GM23338 (cell line): ENCODE measurements around the gene MAN1B1. TPM values are rescaled to one million over a fixed set of nuclear protein-coding genes. Genes with fewer than 3 reads are reported as not detected.

Experiments used
- ATAC-seq: fragments of 200-7000 bp; cut with Tn5 transposase; 3 replicates; pipeline ENCODE4 v1.9.1; 2020
- DNase-seq: peaks from one replicate; pipeline ENCODE4 v3.0.0-alpha.2; 2015; ENCODE audit warnings: low spot score
- H2AFZ ChIP-seq: fragments of 200-600 bp; sonication (generic); 2 replicates; pipeline ENCODE4 v1.8.0; 2016; ENCODE audit warnings: antibody characterized with exemption, mild to moderate bottlenecking, moderate library complexity
- H3F3A ChIP-seq: fragments of 200-600 bp; sonication (generic); replicated peaks from 2 replicates; pipeline ENCODE4 v1.8.0; 2017; ENCODE audit warnings: antibody characterized with exemption, mixed run types, low read depth
- H3K27ac ChIP-seq: fragments of 200-600 bp; sonication (generic); 2 replicates; pipeline ENCODE4 v1.6.1; 2016; ENCODE audit warnings: low read depth
- H3K27me3 ChIP-seq: fragments of 200-600 bp; sonication (generic); 2 replicates; pipeline ENCODE4 v1.8.0; 2016; ENCODE audit warnings: mild to moderate bottlenecking, mixed run types, moderate library complexity; ENCODE audit not compliant: insufficient read depth
- H3K36me3 ChIP-seq: fragments of 200-600 bp; sonication (generic); 2 replicates; pipeline ENCODE4 v1.8.0; 2016; ENCODE audit warnings: mild to moderate bottlenecking; ENCODE audit not compliant: insufficient read depth
- H3K4me1 ChIP-seq: fragments of 200-600 bp; sonication (generic); 2 replicates; pipeline ENCODE4 v1.8.0; 2016; ENCODE audit warnings: mild to moderate bottlenecking, moderate library complexity; ENCODE audit not compliant: insufficient read depth
- H3K4me2 ChIP-seq: fragments of 200-600 bp; sonication (generic); 2 replicates; pipeline ENCODE4 v1.7.1; 2017; ENCODE audit warnings: mixed run types
- H3K4me3 ChIP-seq: fragments of 200-600 bp; sonication (generic); 2 replicates; pipeline ENCODE4 v1.6.1; 2016; ENCODE audit warnings: mixed run types
- H3K79me2 ChIP-seq: fragments of 200-600 bp; sonication (generic); replicated peaks from 2 replicates; pipeline ENCODE4 v1.8.0; 2017; ENCODE audit warnings: mild to moderate bottlenecking; ENCODE audit not compliant: insufficient read depth
- H3K9me2 ChIP-seq: fragments of 200-600 bp; sonication (generic); 2 replicates; pipeline ENCODE4 v1.8.0; 2017; ENCODE audit not compliant: insufficient read depth
- H4K20me1 ChIP-seq: fragments of 200-600 bp; sonication (generic); replicated peaks from 2 replicates; pipeline ENCODE4 v1.8.0; 2017; ENCODE audit warnings: mild to moderate bottlenecking; ENCODE audit not compliant: insufficient read depth
- H3K27ac Mint-ChIP-seq: 2 replicates; pipeline ENCODE4 v1.8.0; 2020; ENCODE audit warnings: inconsistent platforms, mild to moderate bottlenecking, moderate library complexity, mixed read lengths
- H3K27me3 Mint-ChIP-seq: 3 replicates; pipeline ENCODE4 v1.8.0; 2022; ENCODE audit warnings: low read depth, mild to moderate bottlenecking, moderate library complexity, mixed read lengths, inconsistent platforms; ENCODE audit not compliant: insufficient read depth, poor library complexity
- H3K36me3 Mint-ChIP-seq: 3 replicates; pipeline ENCODE4 v1.8.0; 2021; ENCODE audit warnings: low read depth, mild to moderate bottlenecking, inconsistent platforms, moderate library complexity, mixed read lengths
- H3K4me1 Mint-ChIP-seq: 3 replicates; pipeline ENCODE4 v1.8.0; 2020; ENCODE audit warnings: mild to moderate bottlenecking, inconsistent platforms, mixed read lengths
- H3K4me3 Mint-ChIP-seq: 3 replicates; pipeline ENCODE4 v1.8.0; 2021; ENCODE audit warnings: moderate library complexity, mild to moderate bottlenecking, inconsistent platforms, mixed read lengths
- H3K9me3 Mint-ChIP-seq: 3 replicates; pipeline ENCODE4 v1.8.0; 2020; ENCODE audit warnings: moderate library complexity, mild to moderate bottlenecking, inconsistent platforms, mixed read lengths
- CREB1 ChIP-seq: fragments of 250-450 bp; sonication (Bioruptor Pico); IDR thresholded peaks from 2 replicates; pipeline ENCODE4 v1.5.0; 2020; ENCODE audit warnings: low read depth, mild to moderate bottlenecking, moderate library complexity
- EZH2 ChIP-seq: fragments of 200-600 bp; sonication (generic); IDR thresholded peaks from one replicate; pipeline ENCODE4 v1.8.0; 2017; ENCODE audit warnings: antibody characterized with exemption, mild to moderate bottlenecking, low read depth; ENCODE audit not compliant: unreplicated experiment
- JUNB ChIP-seq: IDR thresholded peaks from one replicate; pipeline ENCODE4 v1.6.1; 2016; ENCODE audit warnings: antibody characterized with exemption; ENCODE audit not compliant: unreplicated experiment
- NANOG ChIP-seq: IDR thresholded peaks from 2 replicates; pipeline ENCODE4 v1.6.1; 2016; ENCODE audit warnings: antibody characterized with exemption, borderline replicate concordance
- POLR2AphosphoS5 ChIP-seq: IDR thresholded peaks from 2 replicates; pipeline ENCODE4 v1.6.1; 2016; ENCODE audit warnings: antibody characterized with exemption, low read depth
- ZNF114 ChIP-seq: fragments of 250-450 bp; sonication (Bioruptor Pico); IDR thresholded peaks from 2 replicates; pipeline ENCODE4 v1.5.0; 2020; ENCODE audit warnings: mild to moderate bottlenecking, moderate library complexity
- long read RNA-seq: library from polyadenylated mRNA; unstranded; transcript quantifications from one replicate; pipeline ENCODE4 v2.0.0, GENCODE V29; 2020; ENCODE audit not compliant: unreplicated experiment
- polyA plus RNA-seq: library from polyadenylated mRNA; unstranded; fragments of >200 nt; fragmentation: Nextera tagmentation; extraction: Ambion mirVana; gene quantifications from 2 replicates; pipeline ENCODE4 v1.2.1, GENCODE V29; 2016
- total RNA-seq: library from RNA; depleted of rRNA; stranded (reverse); fragments of >200 nt; shearing (Covaris generic); gene quantifications from 2 replicates; pipeline ENCODE4 v1.2.3, GENCODE V29; 2014; rRNA removed
- TF ChIP-seq, protein P1 (sequence below), 2 experiments: fragments of 200-600 bp in 1 of 2; sonication (generic) in 1 of 2; conservative IDR thresholded peaks; 2 replicates each; pipeline versions ENCODE4 v1.5.1 to v1.6.1; 2016 to 2017; ENCODE audit warnings: antibody characterized with exemption in 2 of 2, low read depth in 2 of 2, mild to moderate bottlenecking in 2 of 2, moderate library complexity in 1 of 2
- TF ChIP-seq, protein P2 (sequence below): fragments of 250-450 bp; sonication (Bioruptor Pico); IDR thresholded peaks from 2 replicates; pipeline ENCODE4 v1.5.0; 2020; ENCODE audit warnings: mild to moderate bottlenecking, moderate library complexity

The MAN1B1 gene
- 35.7 and 39.9 TPM in 2 replicates for total RNA-seq
- polyA plus RNA-seq: 15.7 and 18.2 TPM in 2 replicates
- long read RNA-seq, transcript MAN1B1-202 (13 exons, 2,769 nt): major isoform, 17 of 22 reads
- long read RNA-seq, partial matches to known transcripts: 2 of 22 reads
- long read RNA-seq, other reads (novel, unspliced or antisense): 1 of 22 reads

- H3K27ac Mint-ChIP-seq: no peak within 1 kb of the TSS; the same call in none of the 2 replicates
- peaks cover 23% of the 10 kb centered on the region for H3K27me3 Mint-ChIP-seq
- Histone ChIP-seq H3K36me3 (no peaks in the 10 kb centered on the region), H3K79me2 (no peaks in the 10 kb centered on the region; the same call in 1 of the 2 replicates), H3K9me2 (no peaks in the 10 kb centered on the region), H3K4me2 (peak within 1 kb of the TSS; percentile 98), H3K27ac (no peak within 1 kb of the TSS), H3K4me1 (peaks cover 9% of the 10 kb centered on the region), H4K20me1 (no peaks in the 10 kb centered on the region; the same call in 1 of the 2 replicates), H3K27me3 (peaks cover 5% of the 10 kb centered on the region; the same call in 1 of the 2 replicates), H2AFZ (peak within 1 kb of the TSS; percentile 97), H3K4me3 (peak within 1 kb of the TSS; percentile 93), H3F3A (peaks cover 20% of the 10 kb centered on the region)
- peaks cover 15% of the 10 kb centered on the region for H3K4me1 Mint-ChIP-seq
- H3K9me3 Mint-ChIP-seq: peaks cover 4% of the 10 kb centered on the region; the same call in 1 of the 3 replicates
- TF ChIP-seq POLR2AphosphoS5 (peak; percentile 83), ZNF114 (no peak), CREB1 (CRISPR knock-in tag) (peak; percentile 82)
- peak within 1 kb of the TSS; percentile 92 for H3K4me3 Mint-ChIP-seq
- H3K36me3 Mint-ChIP-seq: peaks cover 9% of the 10 kb centered on the region; the same call in 1 of the 3 replicates
- peak; percentile 98 for DNase-seq
- ATAC-seq: peak; percentile 89
Observed at GRCh38 chr9:137086531-137087408, at the start of gene MAN1B1. Gene MAN1B1 (plus strand): TSS chr9:137086985. CDS start chr9:137087000, 15 bp downstream.

GRCh38 chr9:137037035-137037434 lies 49.8 kb upstream of the MAN1B1 start:
- H3K4me2 ChIP-seq: no peak overlapping the region
- no peaks in the 10 kb centered on the region for H4K20me1 ChIP-seq
- Mint-ChIP-seq H3K9me3 (no peaks in the 10 kb centered on the region), H3K4me3 (no peak overlapping the region), H3K4me1 (no peaks in the 10 kb centered on the region), H3K27me3 (peaks cover 8% of the 10 kb centered on the region), H3K27ac (no peak overlapping the region), H3K36me3 (no peaks in the 10 kb centered on the region; the same call in 2 of the 3 replicates)
- no peaks in the 10 kb centered on the region for H3K27me3 ChIP-seq
- no peaks in the 10 kb centered on the region for H3K36me3 ChIP-seq
- H3K79me2 ChIP-seq: no peaks in the 10 kb centered on the region
- no peak overlapping the region for H3K27ac ChIP-seq
- no peaks in the 10 kb centered on the region for H3K4me1 ChIP-seq
- DNase-seq: no peak
- no peaks in the 10 kb centered on the region for H3K9me2 ChIP-seq
- no peaks in the 10 kb centered on the region for H3F3A ChIP-seq
- H3K4me3 ChIP-seq: no peak overlapping the region
- no peak overlapping the region for H2AFZ ChIP-seq
- no peak for ATAC-seq
- TF ChIP-seq, protein P1, sequence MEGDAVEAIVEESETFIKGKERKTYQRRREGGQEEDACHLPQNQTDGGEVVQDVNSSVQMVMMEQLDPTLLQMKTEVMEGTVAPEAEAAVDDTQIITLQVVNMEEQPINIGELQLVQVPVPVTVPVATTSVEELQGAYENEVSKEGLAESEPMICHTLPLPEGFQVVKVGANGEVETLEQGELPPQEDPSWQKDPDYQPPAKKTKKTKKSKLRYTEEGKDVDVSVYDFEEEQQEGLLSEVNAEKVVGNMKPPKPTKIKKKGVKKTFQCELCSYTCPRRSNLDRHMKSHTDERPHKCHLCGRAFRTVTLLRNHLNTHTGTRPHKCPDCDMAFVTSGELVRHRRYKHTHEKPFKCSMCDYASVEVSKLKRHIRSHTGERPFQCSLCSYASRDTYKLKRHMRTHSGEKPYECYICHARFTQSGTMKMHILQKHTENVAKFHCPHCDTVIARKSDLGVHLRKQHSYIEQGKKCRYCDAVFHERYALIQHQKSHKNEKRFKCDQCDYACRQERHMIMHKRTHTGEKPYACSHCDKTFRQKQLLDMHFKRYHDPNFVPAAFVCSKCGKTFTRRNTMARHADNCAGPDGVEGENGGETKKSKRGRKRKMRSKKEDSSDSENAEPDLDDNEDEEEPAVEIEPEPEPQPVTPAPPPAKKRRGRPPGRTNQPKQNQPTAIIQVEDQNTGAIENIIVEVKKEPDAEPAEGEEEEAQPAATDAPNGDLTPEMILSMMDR (conservative IDR thresholded peaks at IDR 0.05; ENCODE audit: low read depth in 2 of 2): no peak
- TF ChIP-seq CREB1 (CRISPR knock-in tag) (no peak), ZNF114 (no peak), EZH2 (no peak), POLR2AphosphoS5 (no peak), NANOG (no peak), JUNB (no peak)
- TF ChIP-seq, protein P2, sequence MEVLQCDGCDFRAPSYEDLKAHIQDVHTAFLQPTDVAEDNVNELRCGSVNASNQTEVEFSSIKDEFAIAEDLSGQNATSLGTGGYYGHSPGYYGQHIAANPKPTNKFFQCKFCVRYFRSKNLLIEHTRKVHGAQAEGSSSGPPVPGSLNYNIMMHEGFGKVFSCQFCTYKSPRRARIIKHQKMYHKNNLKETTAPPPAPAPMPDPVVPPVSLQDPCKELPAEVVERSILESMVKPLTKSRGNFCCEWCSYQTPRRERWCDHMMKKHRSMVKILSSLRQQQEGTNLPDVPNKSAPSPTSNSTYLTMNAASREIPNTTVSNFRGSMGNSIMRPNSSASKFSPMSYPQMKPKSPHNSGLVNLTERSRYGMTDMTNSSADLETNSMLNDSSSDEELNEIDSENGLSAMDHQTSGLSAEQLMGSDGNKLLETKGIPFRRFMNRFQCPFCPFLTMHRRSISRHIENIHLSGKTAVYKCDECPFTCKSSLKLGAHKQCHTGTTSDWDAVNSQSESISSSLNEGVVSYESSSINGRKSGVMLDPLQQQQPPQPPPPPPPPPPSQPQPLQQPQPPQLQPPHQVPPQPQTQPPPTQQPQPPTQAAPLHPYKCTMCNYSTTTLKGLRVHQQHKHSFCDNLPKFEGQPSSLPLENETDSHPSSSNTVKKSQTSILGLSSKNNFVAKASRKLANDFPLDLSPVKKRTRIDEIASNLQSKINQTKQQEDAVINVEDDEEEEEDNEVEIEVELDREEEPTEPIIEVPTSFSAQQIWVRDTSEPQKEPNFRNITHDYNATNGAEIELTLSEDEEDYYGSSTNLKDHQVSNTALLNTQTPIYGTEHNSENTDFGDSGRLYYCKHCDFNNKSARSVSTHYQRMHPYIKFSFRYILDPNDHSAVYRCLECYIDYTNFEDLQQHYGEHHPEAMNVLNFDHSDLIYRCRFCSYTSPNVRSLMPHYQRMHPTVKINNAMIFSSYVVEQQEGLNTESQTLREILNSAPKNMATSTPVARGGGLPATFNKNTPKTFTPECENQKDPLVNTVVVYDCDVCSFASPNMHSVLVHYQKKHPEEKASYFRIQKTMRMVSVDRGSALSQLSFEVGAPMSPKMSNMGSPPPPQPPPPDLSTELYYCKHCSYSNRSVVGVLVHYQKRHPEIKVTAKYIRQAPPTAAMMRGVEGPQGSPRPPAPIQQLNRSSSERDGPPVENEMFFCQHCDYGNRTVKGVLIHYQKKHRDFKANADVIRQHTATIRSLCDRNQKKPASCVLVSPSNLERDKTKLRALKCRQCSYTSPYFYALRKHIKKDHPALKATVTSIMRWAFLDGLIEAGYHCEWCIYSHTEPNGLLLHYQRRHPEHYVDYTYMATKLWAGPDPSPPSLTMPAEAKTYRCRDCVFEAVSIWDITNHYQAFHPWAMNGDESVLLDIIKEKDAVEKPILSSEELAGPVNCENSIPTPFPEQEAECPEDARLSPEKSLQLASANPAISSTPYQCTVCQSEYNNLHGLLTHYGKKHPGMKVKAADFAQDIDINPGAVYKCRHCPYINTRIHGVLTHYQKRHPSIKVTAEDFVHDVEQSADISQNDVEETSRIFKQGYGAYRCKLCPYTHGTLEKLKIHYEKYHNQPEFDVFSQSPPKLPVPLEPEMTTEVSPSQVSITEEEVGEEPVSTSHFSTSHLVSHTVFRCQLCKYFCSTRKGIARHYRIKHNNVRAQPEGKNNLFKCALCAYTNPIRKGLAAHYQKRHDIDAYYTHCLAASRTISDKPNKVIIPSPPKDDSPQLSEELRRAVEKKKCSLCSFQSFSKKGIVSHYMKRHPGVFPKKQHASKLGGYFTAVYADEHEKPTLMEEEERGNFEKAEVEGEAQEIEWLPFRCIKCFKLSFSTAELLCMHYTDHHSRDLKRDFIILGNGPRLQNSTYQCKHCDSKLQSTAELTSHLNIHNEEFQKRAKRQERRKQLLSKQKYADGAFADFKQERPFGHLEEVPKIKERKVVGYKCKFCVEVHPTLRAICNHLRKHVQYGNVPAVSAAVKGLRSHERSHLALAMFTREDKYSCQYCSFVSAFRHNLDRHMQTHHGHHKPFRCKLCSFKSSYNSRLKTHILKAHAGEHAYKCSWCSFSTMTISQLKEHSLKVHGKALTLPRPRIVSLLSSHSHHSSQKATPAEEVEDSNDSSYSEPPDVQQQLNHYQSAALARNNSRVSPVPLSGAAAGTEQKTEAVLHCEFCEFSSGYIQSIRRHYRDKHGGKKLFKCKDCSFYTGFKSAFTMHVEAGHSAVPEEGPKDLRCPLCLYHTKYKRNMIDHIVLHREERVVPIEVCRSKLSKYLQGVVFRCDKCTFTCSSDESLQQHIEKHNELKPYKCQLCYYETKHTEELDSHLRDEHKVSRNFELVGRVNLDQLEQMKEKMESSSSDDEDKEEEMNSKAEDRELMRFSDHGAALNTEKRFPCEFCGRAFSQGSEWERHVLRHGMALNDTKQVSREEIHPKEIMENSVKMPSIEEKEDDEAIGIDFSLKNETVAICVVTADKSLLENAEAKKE: no peak
